Nephron (organoid): ENCODE results near the gene ARFGAP2.

Experiments
- H3K27ac Mint-ChIP-seq, 3 experiments: 2 replicates each; pipeline ENCODE4 v1.8.0; 2020; ENCODE audit warnings: mixed read lengths in 3 of 3, mild to moderate bottlenecking in 2 of 3, moderate library complexity in 1 of 3
- H3K27me3 Mint-ChIP-seq: 2 replicates; pipeline ENCODE4 v1.8.0; 2021; ENCODE audit warnings: low read depth, mild to moderate bottlenecking, moderate library complexity, mixed read lengths
- H3K36me3 Mint-ChIP-seq: 2 replicates; pipeline ENCODE4 v1.8.0; 2020; ENCODE audit warnings: low read depth, mixed read lengths
- H3K4me1 Mint-ChIP-seq: 2 replicates; pipeline ENCODE4 v1.8.0; 2020; ENCODE audit warnings: mixed read lengths
- H3K4me3 Mint-ChIP-seq, 3 experiments: 2 replicates each; pipeline ENCODE4 v1.8.0; 2020; ENCODE audit warnings: mild to moderate bottlenecking in 3 of 3, mixed read lengths in 3 of 3, moderate library complexity in 2 of 3
- H3K9me3 Mint-ChIP-seq: 2 replicates; pipeline ENCODE4 v1.8.0; 2020; ENCODE audit warnings: mixed read lengths
- TF ChIP-seq, protein P1 (sequence below), 3 experiments: fragments of 200-600 bp; sonication (generic); IDR thresholded peaks; one replicate each; pipeline ENCODE4 v1.5.0; 2021; ENCODE audit warnings: antibody characterized with exemption in 3 of 3; ENCODE audit not compliant: unreplicated experiment in 3 of 3

The ARFGAP2 gene

DNA sequence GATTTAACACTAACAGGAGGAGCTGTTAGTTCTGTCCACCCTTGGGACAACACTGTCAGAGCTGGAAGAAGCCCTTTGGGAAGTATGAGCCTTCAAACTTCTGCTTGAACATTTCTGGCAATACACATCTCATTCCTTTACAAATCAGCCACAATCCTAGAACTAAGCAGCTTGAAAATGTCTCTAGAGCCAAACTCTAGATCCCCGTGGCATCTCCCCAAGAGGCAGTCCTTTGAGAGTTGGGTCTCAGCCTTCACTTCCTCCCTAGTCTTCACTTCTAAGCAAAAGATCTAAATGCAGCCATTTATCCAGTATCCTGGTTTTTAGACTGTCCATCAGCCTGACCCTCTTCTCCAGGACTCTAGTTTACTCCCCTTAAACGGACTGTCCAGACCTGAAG lies 26.9 kb downstream of the ARFGAP2 start:
- TF ChIP-seq, protein P1, sequence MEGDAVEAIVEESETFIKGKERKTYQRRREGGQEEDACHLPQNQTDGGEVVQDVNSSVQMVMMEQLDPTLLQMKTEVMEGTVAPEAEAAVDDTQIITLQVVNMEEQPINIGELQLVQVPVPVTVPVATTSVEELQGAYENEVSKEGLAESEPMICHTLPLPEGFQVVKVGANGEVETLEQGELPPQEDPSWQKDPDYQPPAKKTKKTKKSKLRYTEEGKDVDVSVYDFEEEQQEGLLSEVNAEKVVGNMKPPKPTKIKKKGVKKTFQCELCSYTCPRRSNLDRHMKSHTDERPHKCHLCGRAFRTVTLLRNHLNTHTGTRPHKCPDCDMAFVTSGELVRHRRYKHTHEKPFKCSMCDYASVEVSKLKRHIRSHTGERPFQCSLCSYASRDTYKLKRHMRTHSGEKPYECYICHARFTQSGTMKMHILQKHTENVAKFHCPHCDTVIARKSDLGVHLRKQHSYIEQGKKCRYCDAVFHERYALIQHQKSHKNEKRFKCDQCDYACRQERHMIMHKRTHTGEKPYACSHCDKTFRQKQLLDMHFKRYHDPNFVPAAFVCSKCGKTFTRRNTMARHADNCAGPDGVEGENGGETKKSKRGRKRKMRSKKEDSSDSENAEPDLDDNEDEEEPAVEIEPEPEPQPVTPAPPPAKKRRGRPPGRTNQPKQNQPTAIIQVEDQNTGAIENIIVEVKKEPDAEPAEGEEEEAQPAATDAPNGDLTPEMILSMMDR (IDR thresholded peaks at IDR 0.05; ENCODE audit: unreplicated experiment in 3 of 3) = no peak
- no peaks in the 10 kb centered on the region for H3K27me3 Mint-ChIP-seq
- peak overlapping the region in 2 of 3 experiments; percentile 29 to 58 for H3K27ac Mint-ChIP-seq
- no peak overlapping the region for H3K4me3 Mint-ChIP-seq
- peaks cover 15% of the 10 kb centered on the region for H3K36me3 Mint-ChIP-seq
- H3K4me1 Mint-ChIP-seq = peaks cover 61% of the 10 kb centered on the region
- no peaks in the 10 kb centered on the region for H3K9me3 Mint-ChIP-seq

- Mint-ChIP-seq H3K4me3 (no peak overlapping the region), H3K27me3 (no peaks in the 10 kb centered on the region), H3K4me1 (peaks cover 55% of the 10 kb centered on the region), H3K27ac (peak overlapping the region in 2 of 3 experiments; percentile 29 to 58), H3K9me3 (no peaks in the 10 kb centered on the region), H3K36me3 (peaks cover 15% of the 10 kb centered on the region)
- TF ChIP-seq, protein P1 (IDR thresholded peaks at IDR 0.05; ENCODE audit: unreplicated experiment in 3 of 3) = no peak
Measured at GRCh38 chr11:47148903-47149531, 27.7 kb downstream of the ARFGAP2 start.

GRCh38 chr11:47148270-47148669 lies 28.4 kb downstream of the ARFGAP2 start:
- TF ChIP-seq, protein P1 (IDR thresholded peaks at IDR 0.05; ENCODE audit: unreplicated experiment in 3 of 3) = no peak
- peak overlapping the region in 2 of 3 experiments; percentile 11 to 58 for H3K27ac Mint-ChIP-seq
- no peaks in the 10 kb centered on the region for H3K27me3 Mint-ChIP-seq
- H3K36me3 Mint-ChIP-seq = peaks cover 15% of the 10 kb centered on the region
- no peak overlapping the region for H3K4me3 Mint-ChIP-seq
- H3K4me1 Mint-ChIP-seq = peaks cover 54% of the 10 kb centered on the region
- no peaks in the 10 kb centered on the region for H3K9me3 Mint-ChIP-seq

DNA sequence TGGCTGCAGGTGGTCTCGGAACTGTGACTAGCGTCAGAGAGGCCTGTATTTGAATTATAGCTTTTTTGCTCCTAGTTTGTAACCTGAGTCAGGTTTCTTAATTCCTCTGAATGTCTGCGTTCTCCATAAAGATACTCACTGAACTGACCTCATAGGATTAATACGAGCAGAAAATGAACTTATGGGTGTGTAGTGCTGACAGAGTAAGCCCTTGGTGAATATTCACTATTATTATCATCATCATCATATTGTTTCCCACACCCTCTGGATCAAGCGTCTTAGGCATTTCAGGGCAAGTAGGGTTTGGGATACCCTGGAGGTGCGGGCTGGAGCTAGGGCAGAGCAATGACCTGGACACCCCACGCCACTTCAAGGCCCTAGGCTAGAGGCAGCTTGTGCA lies 29.0 kb downstream of the ARFGAP2 start:
- Mint-ChIP-seq H3K27ac (no peak overlapping the region), H3K36me3 (peaks cover 15% of the 10 kb centered on the region), H3K4me3 (no peak overlapping the region), H3K4me1 (peaks cover 54% of the 10 kb centered on the region), H3K9me3 (no peaks in the 10 kb centered on the region), H3K27me3 (no peaks in the 10 kb centered on the region)
- TF ChIP-seq, protein P1 (IDR thresholded peaks at IDR 0.05; ENCODE audit: unreplicated experiment in 3 of 3) = no peak

DNA sequence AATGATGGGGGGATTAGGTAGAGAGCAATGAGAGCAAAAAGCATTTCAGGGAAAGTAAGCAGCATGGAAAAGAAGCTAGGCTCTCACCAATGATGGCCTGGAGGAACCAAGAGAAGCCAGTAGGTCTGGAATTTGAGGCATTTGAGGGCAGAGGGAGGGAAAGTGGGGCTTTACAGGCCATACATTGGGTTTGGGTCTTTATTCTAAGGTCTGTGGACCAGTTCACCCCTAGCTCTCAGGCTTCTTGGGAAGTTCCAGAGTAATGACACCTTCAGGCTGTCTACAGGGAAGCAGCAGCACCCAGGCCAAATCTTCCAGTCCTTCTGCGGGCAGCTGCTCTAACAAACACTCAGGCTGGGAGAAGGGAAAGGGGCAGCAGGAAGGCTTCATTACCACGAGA lies 29.4 kb downstream of the ARFGAP2 start:
- Mint-ChIP-seq H3K36me3 (peaks cover 15% of the 10 kb centered on the region), H3K4me1 (peaks cover 55% of the 10 kb centered on the region), H3K27ac (no peak overlapping the region), H3K9me3 (no peaks in the 10 kb centered on the region), H3K27me3 (no peaks in the 10 kb centered on the region), H3K4me3 (no peak overlapping the region)
- TF ChIP-seq, protein P1 (IDR thresholded peaks at IDR 0.05; ENCODE audit: unreplicated experiment in 3 of 3) = no peak

- TF ChIP-seq, protein P1 (IDR thresholded peaks at IDR 0.05; ENCODE audit: unreplicated experiment in 3 of 3) = no peak
- Mint-ChIP-seq H3K27ac (no peak overlapping the region), H3K4me1 (peaks cover 45% of the 10 kb centered on the region), H3K4me3 (no peak overlapping the region), H3K9me3 (no peaks in the 10 kb centered on the region), H3K36me3 (peaks cover 5% of the 10 kb centered on the region), H3K27me3 (no peaks in the 10 kb centered on the region)
Measured at GRCh38 chr11:47144541-47144940, 32.1 kb downstream of the ARFGAP2 start.
